Loucy (cell line): ENCODE results near the gene TBC1D2B.
"Not testable (repeated sequence)": the region's sequence is repeated elsewhere in the genome, so short reads cannot be mapped to it uniquely, and the experiment has no call there.

Experiments used
- H2AFZ ChIP-seq: fragments of 200-600 bp; sonication (generic); 2 replicates; pipeline ENCODE4 v1.6.0; 2016; ENCODE audit warnings: antibody characterized with exemption, mild to moderate bottlenecking, low read length, moderate library complexity
- H3F3A ChIP-seq: fragments of 200-600 bp; 2 replicates; pipeline ENCODE4 v1.6.0; 2016; ENCODE audit warnings: antibody characterized with exemption, low read depth, mild to moderate bottlenecking
- H3K27me3 ChIP-seq: fragments of 200-600 bp; sonication (generic); 2 replicates; pipeline ENCODE4 v1.6.1; 2014; ENCODE audit warnings: low read length, mild to moderate bottlenecking; ENCODE audit not compliant: insufficient read depth, poor library complexity, severe bottlenecking
- H3K36me3 ChIP-seq: fragments of 200-600 bp; sonication (generic); 2 replicates; pipeline ENCODE4 v1.6.1; 2016; ENCODE audit warnings: low read length; ENCODE audit not compliant: insufficient read depth
- H3K4me1 ChIP-seq: fragments of 200-600 bp; sonication (generic); 2 replicates; pipeline ENCODE4 v1.5.1; 2014; ENCODE audit warnings: low read length, mild to moderate bottlenecking; ENCODE audit not compliant: insufficient read depth, poor library complexity, severe bottlenecking
- H3K4me2 ChIP-seq: fragments of 200-600 bp; sonication (generic); 2 replicates; pipeline ENCODE4 v1.6.0; 2014; ENCODE audit warnings: antibody characterized with exemption, low read length, low read depth, mild to moderate bottlenecking; ENCODE audit not compliant: poor library complexity, severe bottlenecking
- H3K4me3 ChIP-seq: fragments of 200-600 bp; sonication (generic); 2 replicates; pipeline ENCODE4 v1.5.1; 2014; ENCODE audit warnings: low read length, mild to moderate bottlenecking, mixed read lengths; ENCODE audit not compliant: poor library complexity, severe bottlenecking
- H3K79me2 ChIP-seq: fragments of 200-600 bp; sonication (generic); 2 replicates; pipeline ENCODE4 v1.6.1; 2014; ENCODE audit warnings: low read length; ENCODE audit not compliant: insufficient read depth
- H3K9ac ChIP-seq: fragments of 200-600 bp; sonication (generic); 2 replicates; pipeline ENCODE4 v1.6.0; 2014; ENCODE audit warnings: mild to moderate bottlenecking, low read depth, low read length, moderate library complexity; ENCODE audit not compliant: poor library complexity, severe bottlenecking
- H3K9me2 ChIP-seq: fragments of 200-600 bp; sonication (generic); replicated peaks from 2 replicates; pipeline ENCODE4 v1.6.1; 2016; ENCODE audit warnings: low read depth, low read length, mixed read lengths
- H3K9me3 ChIP-seq: fragments of 200-600 bp; sonication (generic); 2 replicates; pipeline ENCODE4 v1.6.1; 2014; ENCODE audit warnings: mild to moderate bottlenecking, antibody characterized with exemption, low read length, low read depth; ENCODE audit not compliant: insufficient read depth
- H4K20me1 ChIP-seq: fragments of 200-600 bp; sonication (generic); 2 replicates; pipeline ENCODE4 v1.6.0; 2014; ENCODE audit warnings: antibody characterized with exemption, low read length, mild to moderate bottlenecking; ENCODE audit not compliant: insufficient read depth, poor library complexity, severe bottlenecking
- EZH2phosphoT487 ChIP-seq: fragments of 200-600 bp; IDR thresholded peaks from 2 replicates; pipeline ENCODE4 v1.6.1; 2018; ENCODE audit warnings: antibody characterized with exemption, mild to moderate bottlenecking, moderate library complexity, borderline replicate concordance
- TF ChIP-seq, protein P1 (sequence below): fragments of 200-600 bp; sonication (generic); conservative IDR thresholded peaks from 2 replicates; pipeline ENCODE4 v1.5.1; 2014; ENCODE audit warnings: mild to moderate bottlenecking, antibody characterized with exemption, low read length

TBC1D2B gene

DNA sequence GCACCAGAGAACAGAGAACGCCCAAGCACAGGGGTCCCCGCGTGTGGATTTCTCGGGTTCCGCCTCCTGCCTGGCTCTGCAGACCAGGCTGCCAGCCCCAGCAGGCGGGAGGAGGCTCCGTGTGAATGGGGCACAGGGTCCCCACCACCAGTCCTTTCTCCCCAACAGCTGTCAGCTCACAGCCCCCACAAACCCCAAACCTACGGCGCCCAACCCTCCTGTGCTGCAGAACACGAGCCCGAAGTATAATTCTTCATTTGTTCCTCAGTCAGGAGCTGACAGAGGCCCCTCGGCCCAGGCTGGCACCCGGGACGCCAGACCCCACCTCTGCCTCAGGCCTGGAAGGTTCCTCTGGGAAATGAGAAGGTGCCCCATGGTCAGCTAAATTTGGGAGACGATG is 78.0 kb downstream of the TBC1D2B start:
- TF ChIP-seq, protein P1, sequence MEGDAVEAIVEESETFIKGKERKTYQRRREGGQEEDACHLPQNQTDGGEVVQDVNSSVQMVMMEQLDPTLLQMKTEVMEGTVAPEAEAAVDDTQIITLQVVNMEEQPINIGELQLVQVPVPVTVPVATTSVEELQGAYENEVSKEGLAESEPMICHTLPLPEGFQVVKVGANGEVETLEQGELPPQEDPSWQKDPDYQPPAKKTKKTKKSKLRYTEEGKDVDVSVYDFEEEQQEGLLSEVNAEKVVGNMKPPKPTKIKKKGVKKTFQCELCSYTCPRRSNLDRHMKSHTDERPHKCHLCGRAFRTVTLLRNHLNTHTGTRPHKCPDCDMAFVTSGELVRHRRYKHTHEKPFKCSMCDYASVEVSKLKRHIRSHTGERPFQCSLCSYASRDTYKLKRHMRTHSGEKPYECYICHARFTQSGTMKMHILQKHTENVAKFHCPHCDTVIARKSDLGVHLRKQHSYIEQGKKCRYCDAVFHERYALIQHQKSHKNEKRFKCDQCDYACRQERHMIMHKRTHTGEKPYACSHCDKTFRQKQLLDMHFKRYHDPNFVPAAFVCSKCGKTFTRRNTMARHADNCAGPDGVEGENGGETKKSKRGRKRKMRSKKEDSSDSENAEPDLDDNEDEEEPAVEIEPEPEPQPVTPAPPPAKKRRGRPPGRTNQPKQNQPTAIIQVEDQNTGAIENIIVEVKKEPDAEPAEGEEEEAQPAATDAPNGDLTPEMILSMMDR: no peak
- TF ChIP-seq EZH2phosphoT487: no peak

DNA sequence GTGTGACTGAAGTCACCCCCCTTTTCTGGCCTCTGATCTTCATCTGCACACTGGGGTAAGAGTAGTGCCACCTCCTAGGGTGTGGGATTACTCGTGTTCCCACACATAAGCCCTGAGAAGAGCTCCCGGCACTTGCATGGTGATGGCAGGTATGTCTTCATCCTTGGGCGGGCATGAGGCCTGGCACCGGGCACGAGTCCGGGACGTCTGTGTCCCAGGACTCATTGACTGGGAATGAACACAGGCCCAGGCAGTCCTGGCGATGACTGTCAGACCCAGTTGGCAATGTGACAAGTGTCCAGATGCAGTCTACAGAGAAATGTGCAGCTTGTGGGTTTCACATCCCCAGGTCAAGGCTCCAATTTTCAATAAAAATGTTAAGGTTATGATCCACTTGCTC is 78.9 kb downstream of the TBC1D2B start:
- Histone ChIP-seq H2AFZ (no peak overlapping the region), H4K20me1 (peaks cover 2% of the 10 kb centered on the region), H3K9me3 (no peaks in the 10 kb centered on the region), H3K4me2 (no peak overlapping the region), H3F3A (0 out of 2 replicates have a peak, but pooled peaks cover under 1% of the 10 kb centered on the region), H3K36me3 (peaks cover 73% of the 10 kb centered on the region), H3K27me3 (no peaks in the 10 kb centered on the region), H3K9ac (no peak overlapping the region), H3K4me1 (peaks cover 19% of the 10 kb centered on the region), H3K79me2 (peaks cover 11% of the 10 kb centered on the region; the same call in 1 of the 2 replicates), H3K4me3 (no peak overlapping the region), H3K9me2 (no peaks in the 10 kb centered on the region)
- no peak for TF ChIP-seq EZH2phosphoT487
- TF ChIP-seq, protein P1: no peak

More for the DNA sequence above, 78.0 kb downstream of the TBC1D2B start:
- H3K9ac ChIP-seq: no peak overlapping the region
- H3K79me2 ChIP-seq: peaks cover 11% of the 10 kb centered on the region; the same call in 1 of the 2 replicates
- no peak overlapping the region for H3K4me2 ChIP-seq
- no peaks in the 10 kb centered on the region for H4K20me1 ChIP-seq
- no peak overlapping the region for H2AFZ ChIP-seq
- H3F3A ChIP-seq: no peaks in the 10 kb centered on the region
- H3K9me3 ChIP-seq: no peaks in the 10 kb centered on the region
- no peaks in the 10 kb centered on the region for H3K27me3 ChIP-seq
- peaks cover 14% of the 10 kb centered on the region for H3K4me1 ChIP-seq
- no peaks in the 10 kb centered on the region for H3K9me2 ChIP-seq
- H3K4me3 ChIP-seq: no peak overlapping the region
- peaks cover 82% of the 10 kb centered on the region for H3K36me3 ChIP-seq

DNA sequence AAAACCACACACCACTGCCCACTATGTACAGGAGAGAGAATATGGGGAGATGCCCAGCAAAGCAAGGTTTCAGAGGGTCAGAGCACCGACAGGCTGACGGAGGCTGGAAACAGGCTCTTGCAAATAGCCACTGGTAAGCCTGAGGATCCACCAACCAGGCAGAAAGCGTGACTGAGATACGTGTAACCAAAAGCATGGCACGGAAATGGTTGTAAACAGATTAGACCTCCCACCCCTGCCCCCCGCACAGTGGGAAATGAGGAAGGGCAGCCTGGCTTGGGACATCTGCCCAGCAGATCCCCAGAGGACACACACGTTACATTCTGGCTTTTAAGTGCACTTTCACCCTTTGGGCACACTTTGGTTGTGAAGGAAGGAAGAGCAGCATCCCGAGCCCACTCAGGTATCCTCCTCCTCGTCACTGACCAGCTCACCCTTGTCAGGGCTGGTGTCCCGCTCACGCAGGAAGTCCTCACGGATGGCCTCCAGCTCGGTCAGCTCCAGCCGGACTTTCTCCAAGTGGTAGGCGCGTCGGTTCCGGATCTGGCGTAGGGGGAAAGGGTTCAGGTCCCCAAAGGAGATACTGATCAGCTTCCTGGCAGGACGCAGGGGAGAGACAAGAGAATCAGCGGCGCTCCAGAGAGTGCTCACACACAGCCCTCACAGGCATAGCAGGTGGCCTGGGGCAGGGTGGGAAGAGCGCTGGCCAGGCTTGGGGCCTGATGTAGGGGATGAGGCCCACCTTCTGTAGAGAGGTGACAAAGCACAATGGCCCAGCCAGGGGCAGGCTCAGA is 79.6 kb downstream of the TBC1D2B start:
- H3K9me3 ChIP-seq, H2AFZ ChIP-seq, H3F3A ChIP-seq, H3K27me3 ChIP-seq, H3K4me2 ChIP-seq, H4K20me1 ChIP-seq, H3K9ac ChIP-seq, H3K4me3 ChIP-seq, H3K9me2 ChIP-seq: not testable (repeated sequence)
- Histone ChIP-seq H3K36me3 (peaks cover 68% of the 10 kb centered on the region; the same call in 1 of the 2 replicates), H3K79me2 (peaks cover 11% of the 10 kb centered on the region; the same call in 1 of the 2 replicates), H3K4me1 (peaks cover 18% of the 10 kb centered on the region)

DNA sequence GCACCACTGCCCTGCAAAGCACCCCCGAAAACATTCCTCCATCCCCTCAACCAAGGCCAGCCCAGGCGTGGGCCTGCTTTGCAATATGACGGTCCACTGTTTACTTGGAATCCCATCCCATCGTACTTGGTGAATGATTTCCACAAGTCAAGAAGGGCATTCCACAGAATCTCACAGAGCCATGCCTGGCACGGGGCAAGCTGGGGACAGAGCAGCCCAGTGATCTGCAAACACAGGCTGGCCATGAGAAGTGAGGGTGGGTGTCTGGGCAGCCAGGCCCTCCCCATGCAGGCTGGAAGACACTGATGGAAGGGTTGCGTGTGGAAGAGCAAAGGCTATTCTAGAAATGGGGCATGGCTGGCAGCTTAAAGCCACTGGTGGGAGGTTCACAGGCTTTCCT is 80.3 kb downstream of the TBC1D2B start:
- not testable (repeated sequence) for H3K4me2 ChIP-seq, H3K9ac ChIP-seq, H3K27me3 ChIP-seq, H3K4me3 ChIP-seq, H3K9me2 ChIP-seq, H3F3A ChIP-seq, H3K9me3 ChIP-seq, H4K20me1 ChIP-seq, H2AFZ ChIP-seq
- Histone ChIP-seq H3K36me3 (peaks cover 61% of the 10 kb centered on the region; the same call in 1 of the 2 replicates), H3K79me2 (peaks cover 11% of the 10 kb centered on the region; the same call in 1 of the 2 replicates), H3K4me1 (peaks cover 15% of the 10 kb centered on the region)

DNA sequence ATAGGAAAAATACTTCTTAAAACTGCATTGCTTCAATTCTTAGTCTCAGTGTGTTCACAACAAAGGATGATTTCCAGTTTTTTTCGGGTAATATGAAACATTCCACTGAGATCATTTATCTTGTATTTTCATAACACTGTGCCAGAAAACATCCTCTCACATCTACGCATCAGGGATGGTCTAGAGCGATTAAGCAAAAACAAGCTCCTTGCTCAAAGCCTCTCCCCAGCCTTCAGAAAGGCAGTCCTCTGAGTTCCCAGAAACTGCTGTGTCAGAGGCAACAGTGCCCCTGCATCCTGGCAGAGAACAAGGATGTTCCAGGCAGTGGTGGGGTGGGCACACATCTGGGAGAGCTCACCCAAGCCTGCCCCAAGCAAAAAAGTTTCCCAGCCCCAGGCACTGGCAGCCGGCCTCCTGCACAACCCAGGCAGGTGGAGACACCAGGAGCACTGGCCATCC is 80.8 kb downstream of the TBC1D2B start:
- peaks cover 16% of the 10 kb centered on the region for H3K4me1 ChIP-seq
- H3K4me2 ChIP-seq, H3K4me3 ChIP-seq, H3K9me3 ChIP-seq, H2AFZ ChIP-seq, H3F3A ChIP-seq, H3K27me3 ChIP-seq, H3K9me2 ChIP-seq, H3K9ac ChIP-seq, H4K20me1 ChIP-seq: not testable (repeated sequence)
- H3K36me3 ChIP-seq: peaks cover 56% of the 10 kb centered on the region; the same call in 1 of the 2 replicates
- H3K79me2 ChIP-seq: peaks cover 11% of the 10 kb centered on the region; the same call in 1 of the 2 replicates

DNA sequence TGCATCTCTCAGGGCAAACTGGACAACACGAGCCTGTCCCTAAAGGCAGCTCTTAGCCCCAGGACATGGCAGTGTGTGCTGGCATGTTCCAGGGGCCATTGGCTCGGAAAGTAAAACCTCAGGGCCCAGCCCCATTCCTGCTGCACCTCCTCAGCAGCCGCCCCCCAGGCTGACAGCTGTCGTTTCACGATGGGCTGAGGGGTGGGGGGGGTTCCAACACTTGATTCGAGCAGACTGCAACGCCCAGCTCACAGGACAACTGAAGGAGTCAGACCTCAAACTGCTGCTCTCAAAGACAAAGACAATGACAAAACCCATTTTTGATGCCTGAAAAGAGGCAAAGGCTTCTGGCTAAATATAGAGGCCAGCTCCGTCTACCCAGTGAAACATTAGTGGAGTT is 81.3 kb downstream of the TBC1D2B start:
- not testable (repeated sequence) for H3K4me2 ChIP-seq, H3K4me3 ChIP-seq, H3K9me3 ChIP-seq, H3K27me3 ChIP-seq, H3K79me2 ChIP-seq, H3K9ac ChIP-seq, H4K20me1 ChIP-seq, H3F3A ChIP-seq, H2AFZ ChIP-seq, H3K9me2 ChIP-seq
- Histone ChIP-seq H3K4me1 (peaks cover 17% of the 10 kb centered on the region), H3K36me3 (peaks cover 51% of the 10 kb centered on the region; the same call in 1 of the 2 replicates)
